NCI-H1930 (cell line): Measurements from ENCODE around the gene PPDPF.
A peak's percentile ranks its signal among the peaks of the same experiment; 100 is the strongest.
"Not testable (repeated sequence)": the region's sequence is repeated elsewhere in the genome, so short reads cannot be mapped to it uniquely, and the experiment has no call there.

Source experiments
- DNase-seq, 2 experiments: peaks; one replicate each; lab custom pipeline; 2025; lab: John Stamatoyannopoulos, UW

PPDPF gene

GRCh38 chr20:63500151-63500901 lies 20.2 kb upstream of the PPDPF start:
- DNase-seq = no peak

GRCh38 chr20:63500902-63501817 lies 19.4 kb upstream of the PPDPF start:
- no peak for DNase-seq

GRCh38 chr20:63501818-63502670 lies 18.5 kb upstream of the PPDPF start:
- DNase-seq = peak; percentile 61 to 67

- no peak for DNase-seq
Observed at GRCh38 chr20:63502671-63503172, 17.8 kb upstream of the PPDPF start.

- no peak for DNase-seq
Observed at GRCh38 chr20:63503524-63503923, 17.0 kb upstream of the PPDPF start.

GRCh38 chr20:63504642-63505041 lies 15.9 kb upstream of the PPDPF start:
- no peak for DNase-seq

GRCh38 chr20:63505281-63505680 lies 15.3 kb upstream of the PPDPF start:
- no peak for DNase-seq

- DNase-seq = no peak
Observed at GRCh38 chr20:63505723-63506122, 14.8 kb upstream of the PPDPF start.

- no peak for DNase-seq
Observed at GRCh38 chr20:63507083-63507743, 13.4 kb upstream of the PPDPF start.

- no peak for DNase-seq
Observed at GRCh38 chr20:63508072-63508768, 12.3 kb upstream of the PPDPF start.

- no peak for DNase-seq
Observed at GRCh38 chr20:63509088-63509564, 11.4 kb upstream of the PPDPF start.

- DNase-seq = no peak
Observed at GRCh38 chr20:63513207-63513606, 7.4 kb upstream of the PPDPF start.

- not testable (repeated sequence) for DNase-seq
Observed at GRCh38 chr20:63514520-63514919, 6.0 kb upstream of the PPDPF start.

GRCh38 chr20:63517376-63518309 lies 2.9 kb upstream of the PPDPF start:
- no peak for DNase-seq

GRCh38 chr20:63518351-63518861 lies 2.2 kb upstream of the PPDPF start:
- DNase-seq = no peak

- DNase-seq = no peak
Observed at GRCh38 chr20:63518946-63519667, 1.5 kb upstream of the PPDPF start.

GRCh38 chr20:63519668-63520503 lies 679 bp upstream of the PPDPF start:
- DNase-seq = peak; percentile 66 to 77
